ENCODE measurements around the gene LRRC59.
"Not testable (repeated sequence)": the region's sequence is repeated elsewhere in the genome, so short reads cannot be mapped to it uniquely, and the experiment has no call there.

Gene LRRC59

DNA sequence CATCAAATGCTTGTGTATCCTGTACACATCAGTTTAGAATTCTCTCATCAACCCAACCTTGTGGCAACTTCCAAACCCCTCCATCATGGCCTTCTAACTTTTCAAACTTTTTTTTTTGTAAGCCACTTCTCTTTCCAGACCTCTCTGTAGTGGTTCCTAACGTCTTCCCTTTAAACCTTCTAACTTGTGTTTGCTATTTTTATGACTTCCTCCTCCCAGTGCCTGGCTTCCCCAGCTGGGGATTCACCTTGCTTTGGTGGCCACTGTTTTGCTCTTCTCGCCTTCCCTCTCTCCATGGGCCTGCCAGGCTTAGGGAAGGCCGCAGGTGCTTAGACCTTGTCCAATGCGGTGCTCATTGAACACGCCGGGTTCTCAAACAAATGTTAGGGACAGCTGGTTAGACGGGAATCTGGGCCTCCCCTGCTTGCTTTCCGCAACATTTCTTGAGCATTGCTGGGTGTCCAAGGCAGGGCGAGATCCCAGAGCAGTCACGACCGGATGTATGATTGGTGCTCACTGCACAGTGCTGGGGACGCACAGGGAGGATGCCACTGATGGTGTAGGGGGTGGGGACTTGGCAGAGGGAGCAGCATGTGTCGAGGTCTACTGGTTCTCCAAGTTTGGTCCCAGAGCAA lies 52.5 kb downstream of the LRRC59 start:
- DNase-seq: no peak

DNA sequence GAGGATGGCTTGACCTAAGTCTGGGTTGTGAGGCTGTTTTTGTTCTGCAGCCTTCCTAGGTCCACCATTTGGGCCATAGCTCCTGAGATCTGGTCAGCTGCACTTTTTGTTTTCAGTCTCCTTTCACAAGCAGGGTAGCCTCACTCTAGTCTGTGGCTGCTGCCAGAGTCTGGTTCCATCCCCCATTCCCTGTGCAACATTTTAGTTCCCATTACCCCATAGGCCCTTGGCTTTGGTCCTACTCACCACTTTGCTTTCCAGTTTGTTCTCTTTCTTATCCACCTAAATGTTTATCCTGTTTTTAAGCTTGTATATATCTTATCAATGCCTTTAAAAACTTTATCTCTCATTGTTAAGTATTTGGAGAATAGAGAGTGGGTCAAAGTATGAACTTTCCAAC lies 57.9 kb downstream of the LRRC59 start:
- DNase-seq: no peak

DNA sequence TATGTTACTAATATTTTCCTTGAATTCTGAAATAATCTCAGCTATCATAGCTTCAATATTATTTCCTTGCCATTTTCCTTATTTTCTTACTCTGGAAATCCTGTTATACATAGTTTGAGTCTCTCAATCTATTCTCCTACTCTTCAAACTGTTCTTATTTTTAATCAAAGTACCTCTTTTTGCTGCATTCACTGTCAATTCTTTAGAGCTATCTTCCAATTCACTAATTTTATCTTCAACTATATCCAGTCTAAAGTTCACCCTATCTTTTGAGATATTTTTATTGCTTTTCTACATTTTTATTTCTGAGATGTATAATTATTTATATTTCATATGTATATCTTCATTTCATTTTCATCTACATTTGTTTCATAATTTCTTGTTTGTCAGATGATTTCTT lies 58.7 kb downstream of the LRRC59 start:
- DNase-seq: no peak

DNA sequence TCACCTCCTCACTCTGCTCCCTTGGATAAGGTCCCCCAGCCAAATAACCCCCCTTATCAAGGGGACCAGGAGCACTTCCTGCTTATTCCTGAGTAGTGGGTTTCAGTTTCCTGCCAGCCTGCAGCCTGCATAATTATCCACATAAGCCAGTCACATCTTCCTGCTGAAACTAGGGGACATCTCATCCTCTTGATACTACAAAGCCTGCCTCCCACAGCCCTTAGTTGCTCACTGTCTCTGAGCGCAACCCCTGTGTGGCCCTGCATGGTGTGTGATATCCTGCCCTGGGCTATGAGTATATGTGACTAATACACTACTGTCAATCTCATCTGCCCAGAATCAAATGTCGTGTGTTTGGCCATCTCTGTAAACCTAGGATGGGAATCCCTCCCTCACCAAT lies 59.4 kb downstream of the LRRC59 start:
- no peak for DNase-seq

DNA sequence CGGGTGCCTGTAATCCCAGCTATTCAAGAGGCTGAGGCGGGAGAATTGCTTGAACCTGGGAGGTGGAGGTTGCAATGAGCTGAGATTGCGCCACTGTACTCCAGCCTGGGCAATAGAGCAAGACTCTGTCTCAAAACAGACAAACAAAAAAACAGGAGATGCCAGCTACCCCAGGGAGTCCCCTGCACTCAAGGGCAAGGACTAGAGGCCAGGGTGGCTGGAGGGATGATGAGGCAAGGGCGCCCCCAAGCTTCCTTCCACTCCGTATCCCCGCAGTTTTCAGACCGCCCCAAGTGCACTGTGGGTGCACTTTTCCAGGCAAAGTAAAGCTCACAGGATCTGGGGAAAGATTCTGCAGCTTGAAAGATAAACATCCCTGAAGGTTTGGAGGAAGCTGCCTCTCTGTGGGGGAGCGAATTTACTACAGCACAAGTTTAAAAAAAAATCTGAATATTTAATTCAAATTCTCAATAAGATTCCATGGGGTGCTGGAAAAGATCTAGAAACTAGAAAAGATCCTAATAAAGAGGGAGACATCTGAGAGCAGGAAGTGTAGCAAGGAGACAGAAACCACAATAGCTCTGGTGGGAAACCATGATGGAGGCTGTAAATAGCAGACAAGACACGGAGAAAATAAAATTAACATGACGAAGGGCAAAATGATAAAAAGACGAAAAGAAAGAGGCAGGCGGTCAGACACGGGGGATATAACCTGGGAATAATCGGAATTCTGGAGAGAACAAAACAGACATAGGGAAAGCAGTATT lies 63.8 kb downstream of the LRRC59 start:
- not testable (repeated sequence) for DNase-seq

DNA sequence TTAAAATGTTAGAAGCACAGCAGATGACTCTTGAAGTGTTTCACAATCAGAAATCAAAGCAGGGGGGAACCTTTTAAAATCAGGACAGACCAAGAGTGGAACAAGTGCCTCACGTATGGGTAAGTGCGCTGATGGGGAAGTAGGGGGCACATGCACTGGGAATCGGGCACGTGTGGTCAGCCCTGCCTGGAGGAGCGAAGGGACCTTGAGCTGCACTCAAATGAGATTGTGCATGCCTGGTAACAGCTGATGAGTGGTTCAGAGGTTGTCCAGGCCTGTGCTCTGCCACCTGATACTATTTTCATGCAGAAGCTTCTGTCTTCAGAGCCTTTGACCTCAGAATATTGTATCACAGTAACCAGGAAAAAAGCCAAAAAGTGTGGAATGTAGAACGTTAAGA lies 65.1 kb downstream of the LRRC59 start:
- DNase-seq: no peak
